GM12873 (cell line): ENCODE measurements around the gene DGKQ.

Source experiments
- CTCF ChIP-seq: IDR thresholded peaks from 2 replicates; pipeline ENCODE4 v1.5.1; 2012; ENCODE audit warnings: low read depth, mild to moderate bottlenecking, moderate library complexity, low read length, control low read depth; ENCODE audit not compliant: insufficient read depth; ENCODE audit errors: missing control alignments

Gene DGKQ

GRCh38 chr4:958314-958665 lies 15.1 kb downstream of the DGKQ start:
- no peak for TF ChIP-seq CTCF

DNA sequence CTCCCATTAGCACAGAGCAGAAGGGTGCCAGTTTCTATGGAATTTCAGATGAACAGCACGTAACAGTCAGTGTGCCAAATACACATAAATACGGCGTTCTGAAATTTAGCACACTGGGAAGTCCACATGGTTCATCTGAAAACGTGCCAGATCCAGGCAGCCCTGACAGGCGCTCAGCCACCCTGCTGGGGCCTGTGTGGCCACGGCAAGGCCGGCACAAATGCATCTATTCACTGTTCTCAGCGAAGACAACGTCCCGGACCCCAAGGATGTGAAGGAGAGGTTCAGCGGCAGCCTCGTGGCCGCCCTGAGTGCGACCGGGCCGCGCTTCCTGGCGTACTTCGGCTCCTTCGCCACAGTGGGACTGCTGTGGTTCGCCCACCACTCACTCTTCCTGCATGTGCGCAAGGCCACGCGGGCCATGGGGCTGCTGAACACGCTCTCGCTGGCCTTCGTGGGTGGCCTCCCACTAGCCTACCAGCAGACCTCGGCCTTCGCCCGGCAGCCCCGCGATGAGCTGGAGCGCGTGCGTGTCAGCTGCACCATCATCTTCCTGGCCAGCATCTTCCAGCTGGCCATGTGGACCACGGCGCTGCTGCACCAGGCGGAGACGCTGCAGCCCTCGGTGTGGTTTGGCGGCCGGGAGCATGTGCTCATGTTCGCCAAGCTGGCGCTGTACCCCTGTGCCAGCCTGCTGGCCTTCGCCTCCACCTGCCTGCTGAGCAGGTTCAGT lies 15.6 kb downstream of the DGKQ start:
- no peak for TF ChIP-seq CTCF

DNA sequence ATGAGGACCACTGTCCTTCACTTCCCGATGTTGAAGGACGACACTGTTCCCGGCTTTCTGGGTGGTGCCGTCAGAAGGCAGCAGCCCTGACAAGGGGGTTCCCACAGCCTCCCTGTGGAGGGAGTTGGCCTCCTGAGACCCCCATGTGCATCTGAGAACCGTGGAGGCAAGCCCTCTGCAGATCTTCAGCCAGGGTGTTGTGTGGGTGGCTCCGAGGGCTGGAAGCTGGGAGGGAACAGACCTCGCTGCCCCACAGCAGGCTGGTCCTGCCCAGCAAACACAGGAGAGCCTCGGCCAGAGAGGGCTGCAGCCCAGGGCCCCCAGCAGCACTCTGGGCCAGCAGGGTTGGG lies 16.2 kb downstream of the DGKQ start:
- TF ChIP-seq CTCF = no peak

- TF ChIP-seq CTCF = no peak
Observed at GRCh38 chr4:956531-957230, 16.7 kb downstream of the DGKQ start.

- no peak for TF ChIP-seq CTCF
Observed at GRCh38 chr4:955931-956381, 17.4 kb downstream of the DGKQ start.

GRCh38 chr4:955161-955921 lies 18.0 kb downstream of the DGKQ start:
- TF ChIP-seq CTCF = no peak
